Liver (tissue), 9 donors: ENCODE results near the gene DDX39A. TPM values are rescaled to one million over a fixed set of nuclear protein-coding genes. Genes with fewer than 3 reads are reported as not detected.
"Not testable (repeated sequence)": the region's sequence is repeated elsewhere in the genome, so short reads cannot be mapped to it uniquely, and the experiment has no call there.

Source experiments
- DNase-seq: peaks from one replicate; pipeline ENCODE4 v3.0.0-alpha.2; 2017; ENCODE audit warnings: low spot score
- H3K27ac ChIP-seq, 2 donors: one replicate each; pipeline ENCODE4 v1.7.0; 2013; ENCODE audit warnings: inconsistent platforms in 2 of 2, low read length in 2 of 2, control low read depth in 1 of 2, low read depth in 1 of 2, mild to moderate bottlenecking in 1 of 2
- H3K27me3 ChIP-seq, 4 donors: one replicate each; pipeline versions ENCODE4 v1.6.1 to v1.7.0; 2013; ENCODE audit warnings: low read length in 3 of 4, inconsistent platforms in 1 of 4, mild to moderate bottlenecking in 1 of 4, moderate library complexity in 1 of 4; ENCODE audit not compliant: control insufficient read depth in 4 of 4, insufficient read depth in 4 of 4
- H3K36me3 ChIP-seq, 4 donors: one replicate each; pipeline versions ENCODE4 v1.6.1 to v1.7.0; 2013; ENCODE audit warnings: low read length in 3 of 4, mild to moderate bottlenecking in 3 of 4, low read depth in 1 of 4, moderate library complexity in 1 of 4; ENCODE audit not compliant: control insufficient read depth in 4 of 4, insufficient read depth in 3 of 4
- H3K4me1 ChIP-seq, 4 donors: one replicate each; pipeline versions ENCODE4 v1.6.1 to v1.7.0; 2013; ENCODE audit warnings: low read length in 3 of 4, mild to moderate bottlenecking in 3 of 4, moderate library complexity in 1 of 4; ENCODE audit not compliant: control insufficient read depth in 4 of 4, insufficient read depth in 4 of 4
- H3K4me3 ChIP-seq, 3 donors: one replicate each; pipeline versions ENCODE4 v1.6.1 to v1.7.0; 2013; ENCODE audit warnings: low read length in 3 of 3, control low read depth in 1 of 3, low read depth in 1 of 3, mild to moderate bottlenecking in 1 of 3
- H3K9ac ChIP-seq, 2 donors: one replicate each; pipeline ENCODE4 v1.7.0; 2013; ENCODE audit warnings: low read length in 2 of 2, mild to moderate bottlenecking in 2 of 2, moderate library complexity in 2 of 2, control low read depth in 1 of 2, low read depth in 1 of 2
- H3K9me3 ChIP-seq, 4 donors: one replicate each; pipeline versions ENCODE4 v1.6.1 to v1.7.0; 2013; ENCODE audit warnings: low read length in 3 of 4; ENCODE audit not compliant: control insufficient read depth in 4 of 4
- ATF3 ChIP-seq: IDR thresholded peaks from 2 replicates; pipeline ENCODE4 v1.6.1; 2016; ENCODE audit warnings: antibody characterized with exemption
- CTCF ChIP-seq: fragments of 150-350 bp; IDR thresholded peaks from 2 replicates; pipeline ENCODE4 v1.5.1; 2017; ENCODE audit warnings: improper control_type of control experiment, low read depth, low read length; ENCODE audit not compliant: missing input control
- EGR1 ChIP-seq, 2 donors: IDR thresholded peaks; 2 replicates each; pipeline ENCODE4 v1.6.1; 2016 to 2018; ENCODE audit warnings: antibody characterized with exemption in 2 of 2, low read depth in 2 of 2
- FOXA1 ChIP-seq: IDR thresholded peaks from 2 replicates; pipeline ENCODE4 v1.6.1; 2016; ENCODE audit warnings: antibody characterized with exemption
- FOXA2 ChIP-seq: IDR thresholded peaks from 2 replicates; pipeline ENCODE4 v1.6.1; 2016; ENCODE audit warnings: antibody characterized with exemption
- GABPA ChIP-seq, 2 donors: IDR thresholded peaks in 1 of 2; conservative IDR thresholded peaks in 1 of 2; 2 replicates each; pipeline ENCODE4 v1.6.1; 2016; ENCODE audit warnings: antibody characterized with exemption in 2 of 2, mild to moderate bottlenecking in 1 of 2, moderate library complexity in 1 of 2
- HNF4A ChIP-seq, 2 donors: conservative IDR thresholded peaks; 2 replicates each; pipeline ENCODE4 v1.6.1; 2016; ENCODE audit warnings: antibody characterized with exemption in 2 of 2, mild to moderate bottlenecking in 2 of 2
- HNF4G ChIP-seq: IDR thresholded peaks from 2 replicates; pipeline ENCODE4 v1.6.1; 2016; ENCODE audit warnings: antibody characterized with exemption
- JUND ChIP-seq, 2 donors: IDR thresholded peaks; 2 replicates each; pipeline ENCODE4 v1.6.1; 2016; ENCODE audit warnings: antibody characterized with exemption in 2 of 2
- MAX ChIP-seq: IDR thresholded peaks from 2 replicates; pipeline ENCODE4 v1.6.1; 2016; ENCODE audit warnings: antibody characterized with exemption
- NR2F2 ChIP-seq: IDR thresholded peaks from 2 replicates; pipeline ENCODE4 v1.6.1; 2016; ENCODE audit warnings: antibody characterized with exemption
- RAD21 ChIP-seq, 2 donors: IDR thresholded peaks; 2 replicates each; pipeline ENCODE4 v1.6.1; 2016; ENCODE audit warnings: antibody characterized with exemption in 2 of 2, mild to moderate bottlenecking in 2 of 2
- REST ChIP-seq: IDR thresholded peaks from 2 replicates; pipeline ENCODE4 v1.6.1; 2016; ENCODE audit warnings: antibody characterized with exemption, mild to moderate bottlenecking
- RXRA ChIP-seq, 2 donors: IDR thresholded peaks; 2 replicates each; pipeline ENCODE4 v1.6.1; 2017 to 2018; ENCODE audit warnings: antibody characterized with exemption in 2 of 2, mild to moderate bottlenecking in 1 of 2
- SP1 ChIP-seq: IDR thresholded peaks from 2 replicates; pipeline ENCODE4 v1.6.1; 2018; ENCODE audit warnings: antibody characterized with exemption, mild to moderate bottlenecking
- TAF1 ChIP-seq: conservative IDR thresholded peaks from 2 replicates; pipeline ENCODE4 v1.6.1; 2016; ENCODE audit warnings: antibody characterized with exemption, mild to moderate bottlenecking
- YY1 ChIP-seq: IDR thresholded peaks from 2 replicates; pipeline ENCODE4 v1.6.1; 2016; ENCODE audit warnings: antibody characterized with exemption, mild to moderate bottlenecking
- ZBTB33 ChIP-seq: IDR thresholded peaks from 2 replicates; pipeline ENCODE4 v1.6.1; 2016; ENCODE audit warnings: antibody characterized with exemption
- WGBS: extraction: QIAGEN DNeasy Blood & Tissue Kit; methylation state at CpG from one replicate; pipeline ENCODE4 v1.1.7; 2013; 5-methylcytosine and 5-hydroxymethylcytosine counted together
- polyA plus RNA-seq, 2 donors: library from polyadenylated mRNA; stranded (reverse) in 1 of 2; unstranded in 1 of 2; fragments of 200-250 nt in 1 of 2; fragments of >200 nt in 1 of 2; fragmentation: Nextera tagmentation in 1 of 2; extraction: Ambion mirVana in 1 of 2; gene quantifications; one replicate each; pipeline versions ENCODE4 v1.2.1 to v1.2.3, GENCODE V29; 2013 to 2015
- total RNA-seq, 2 donors: library from RNA; depleted of rRNA; stranded (reverse); fragments of >200 nt; gene quantifications; one replicate each; pipeline ENCODE4 v1.2.3, GENCODE V29; 2014
- donor health status: healthy.
- donor health status: healthy.
- donor health status: healthy.
- donor health status: healthy.
- donor health status: healthy.

DDX39A gene
- total and polyA plus RNA-seq, 4 donors = 24.9 to 54.7 (median 35.4) TPM

DNA sequence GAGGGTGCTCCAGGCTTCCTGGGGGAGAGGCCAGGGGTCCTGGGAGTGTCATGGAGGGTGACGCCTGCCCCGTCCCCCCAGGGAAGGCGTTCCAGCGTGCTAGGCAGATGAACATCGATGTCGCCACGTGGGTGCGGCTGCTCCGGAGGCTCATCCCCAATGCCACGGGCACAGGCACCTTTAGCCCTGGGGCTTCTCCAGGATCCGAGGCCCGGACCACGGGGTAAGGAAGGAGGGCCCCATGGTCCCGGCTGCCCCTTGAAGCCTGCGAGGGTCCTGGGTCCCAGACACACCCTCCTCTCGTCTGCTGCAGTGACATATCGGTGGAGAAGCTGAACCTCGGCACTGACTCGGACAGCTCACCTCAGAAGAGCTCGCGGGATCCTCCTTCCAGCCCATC lies 44.6 kb upstream of the DDX39A start:
- no peak for DNase-seq
- no peaks in the 10 kb centered on the region for H3K27me3 ChIP-seq
- no peak overlapping the region for H3K4me3 ChIP-seq
- TF ChIP-seq RXRA (IDR thresholded peaks at IDR 0.05) = no peak
- TF ChIP-seq EGR1 (IDR thresholded peaks at IDR 0.05; ENCODE audit: low read depth in 2 of 2) = no peak
- TF ChIP-seq REST = no peak
- H3K9ac ChIP-seq = no peak overlapping the region
- no peak overlapping the region for H3K27ac ChIP-seq
- peaks cover 10 to 41% (median 16%) of the 10 kb centered on the region in 4 donors for H3K36me3 ChIP-seq
- no peaks in the 10 kb centered on the region for H3K9me3 ChIP-seq
- 96% methylated on average over 21 of the region's 21 CpGs for WGBS
- no peaks in the 10 kb centered on the region for H3K4me1 ChIP-seq

DNA sequence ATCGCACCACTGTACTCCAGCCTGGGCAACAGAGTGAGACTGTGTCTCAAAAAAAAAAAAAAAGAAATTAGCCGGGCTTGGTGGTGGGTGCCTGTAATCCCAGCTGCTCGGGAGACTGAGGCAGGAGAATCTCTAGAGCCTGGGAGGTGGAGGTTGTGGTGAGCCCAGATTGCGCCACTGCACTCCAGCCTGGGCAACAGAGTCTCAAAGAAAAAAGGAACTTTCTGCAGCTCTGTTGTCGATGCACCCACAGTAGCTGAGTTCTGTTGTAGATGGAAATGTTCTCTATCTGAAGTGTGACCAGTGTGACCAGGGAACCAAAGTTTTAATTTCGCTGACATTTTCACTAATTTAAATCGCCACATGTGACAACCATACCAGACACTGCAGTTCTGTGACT lies 43.3 kb upstream of the DDX39A start:
- not testable (repeated sequence) for H3K27me3 ChIP-seq, H3K4me3 ChIP-seq, H3K27ac ChIP-seq, H3K9ac ChIP-seq, DNase-seq, H3K4me1 ChIP-seq, H3K9me3 ChIP-seq
- 98% methylated on average over 7 of the region's 7 CpGs for WGBS
- H3K36me3 ChIP-seq = peaks cover 6 to 38% (median 15%) of the 10 kb centered on the region in 4 donors

GRCh38 chr19:14460935-14461334 lies 41.8 kb upstream of the DDX39A start:
- no peaks in the 10 kb centered on the region for H3K27me3 ChIP-seq
- no peak for DNase-seq
- H3K9ac ChIP-seq = no peak overlapping the region
- H3K4me3 ChIP-seq = no peak overlapping the region
- WGBS = 97% methylated on average over 2 of the region's 2 CpGs
- peaks cover 5 to 34% (median 15%) of the 10 kb centered on the region in 4 donors for H3K36me3 ChIP-seq
- H3K9me3 ChIP-seq = no peaks in the 10 kb centered on the region
- no peak overlapping the region for H3K27ac ChIP-seq
- no peaks in the 10 kb centered on the region for H3K4me1 ChIP-seq
- TF ChIP-seq MAX = no peak
- no peak for TF ChIP-seq ZBTB33
- TF ChIP-seq REST = no peak
- TF ChIP-seq FOXA2 = no peak
- TF ChIP-seq HNF4G = no peak
- no peak for TF ChIP-seq RAD21 (IDR thresholded peaks at IDR 0.05)
- TF ChIP-seq JUND (IDR thresholded peaks at IDR 0.05) = no peak
- no peak for TF ChIP-seq NR2F2
- no peak for TF ChIP-seq ATF3
- TF ChIP-seq GABPA (IDR thresholded peaks at IDR 0.05 in 1 of 2, conservative IDR thresholded peaks at IDR 0.05 in 1 of 2) = no peak
- no peak for TF ChIP-seq RXRA (IDR thresholded peaks at IDR 0.05)
- no peak for TF ChIP-seq TAF1
- TF ChIP-seq HNF4A (conservative IDR thresholded peaks at IDR 0.05) = no peak
- no peak for TF ChIP-seq YY1
- TF ChIP-seq CTCF = no peak
- no peak for TF ChIP-seq EGR1 (IDR thresholded peaks at IDR 0.05; ENCODE audit: low read depth in 2 of 2)
- no peak for TF ChIP-seq FOXA1
- no peak for TF ChIP-seq SP1
